HCT116 (cell line): Measurements from ENCODE around the gene CENATAC. TPM values are rescaled to one million over a fixed set of nuclear protein-coding genes. Genes with fewer than 3 reads are reported as not detected.

ENCODE experiments used
- ATAC-seq: fragments of 200-7000 bp; cut with Tn5 transposase; 2 replicates; pipeline ENCODE4 v1.9.1; 2020; ENCODE audit warnings: mild to moderate bottlenecking, moderate library complexity
- BruUV-seq: library from RNA; stranded (reverse); fragments of 400-500 nt; replicated peaks from 2 replicates; lab custom pipeline; 2021; lab: Mats Ljungman, UMichigan
- CTCF ChIA-PET: fragments of 300-600 bp; sonication (Branson Sonifier 250); formaldehyde crosslinking; loops from one replicate; lab custom pipeline; 2021; ENCODE audit warnings: antibody characterized with exemption; lab: Charles Lee
- POLR2A ChIA-PET: fragments of 300-600, 350-600 bp; sonication (Branson Sonifier 250); formaldehyde crosslinking; loops from one replicate; lab custom pipeline; 2021; ENCODE audit warnings: antibody characterized with exemption; lab: Charles Lee
- RAD21 ChIA-PET, 2 experiments: fragments of 300-600 bp; sonication (Branson Sonifier 250); formaldehyde crosslinking; loops; one replicate each; lab custom pipeline; 2023; ENCODE audit warnings: low total read pairs in 2 of 2; ENCODE audit not compliant: uncharacterized antibody in 2 of 2, unreplicated experiment in 2 of 2, low non-redundant PET in 1 of 2; lab: Charles Lee
- DNase-seq: peaks from one replicate; pipeline ENCODE4 v3.0.0-alpha.2; 2010; ENCODE audit warnings: low read depth, low spot score
- H2AFZ ChIP-seq: fragments of 200-600 bp; shearing (Covaris generic), sonication (generic); 2 replicates; pipeline ENCODE4 v1.6.1; 2017; ENCODE audit warnings: low read depth, mixed run types, mixed read lengths, antibody characterized with exemption, low read length; ENCODE audit not compliant: poor library complexity, severe bottlenecking
- H3K27ac ChIP-seq: 2 replicates; pipeline ENCODE4 v1.5.1; 2012; ENCODE audit warnings: low read depth, low read length
- H3K27me3 ChIP-seq: fragments of 200-600 bp; sonication (generic); 2 replicates; pipeline ENCODE4 v1.6.1; 2016; ENCODE audit warnings: mixed run types, low read length, mixed read lengths; ENCODE audit not compliant: insufficient read depth
- H3K36me3 ChIP-seq, 2 experiments: fragments of 200-500 bp in 1 of 2; fragments of 200-600 bp in 1 of 2; sonication (Bioruptor generic) in 1 of 2; sonication (generic) in 1 of 2; 2 replicates each; pipeline versions ENCODE4 v1.5.1 to v1.6.1; 2014 to 2016; ENCODE audit warnings: low read length in 2 of 2, inconsistent platforms in 1 of 2, mixed read lengths in 1 of 2, mixed run types in 1 of 2; ENCODE audit not compliant: insufficient read depth in 2 of 2, control insufficient read depth in 1 of 2
- H3K4me1 ChIP-seq, 2 experiments: fragments of 200-600 bp in 1 of 2; sonication (generic) in 1 of 2; 2 replicates each; pipeline versions ENCODE4 v1.5.1 to v1.6.1; 2012 to 2017; ENCODE audit warnings: low read length in 2 of 2, inconsistent platforms in 1 of 2, mild to moderate bottlenecking in 1 of 2, mixed read lengths in 1 of 2, mixed run types in 1 of 2, moderate library complexity in 1 of 2; ENCODE audit not compliant: insufficient read depth in 2 of 2, control insufficient read depth in 1 of 2
- H3K4me2 ChIP-seq: fragments of 200-600 bp; sonication (generic); 2 replicates; pipeline ENCODE4 v1.6.1; 2017; ENCODE audit warnings: mixed run types, low read length, mixed read lengths
- H3K4me3 ChIP-seq, 2 experiments: fragments of 200-600 bp in 1 of 2; sonication (generic) in 1 of 2; replicated peaks in 1 of 2; 2 replicates each; pipeline ENCODE4 v1.5.1; 2011 to 2016; ENCODE audit warnings: low read length in 2 of 2, control low read depth in 1 of 2, low read depth in 1 of 2, mild to moderate bottlenecking in 1 of 2, mixed read lengths in 1 of 2, mixed run types in 1 of 2
- H3K79me2 ChIP-seq: fragments of 200-600 bp; sonication (generic); 2 replicates; pipeline ENCODE4 v1.6.1; 2017; ENCODE audit warnings: mild to moderate bottlenecking, mixed run types, low read length, moderate library complexity, mixed read lengths; ENCODE audit not compliant: insufficient read depth
- H3K9ac ChIP-seq: fragments of 200-600 bp; sonication (generic); 2 replicates; pipeline ENCODE4 v1.6.1; 2016; ENCODE audit warnings: low read length, mixed read lengths
- H3K9me2 ChIP-seq: fragments of 200-600 bp; sonication (generic), shearing (Covaris generic); 2 replicates; pipeline ENCODE4 v1.6.1; 2017; ENCODE audit warnings: mixed run types, mild to moderate bottlenecking, moderate library complexity; ENCODE audit not compliant: insufficient read depth
- H3K9me3 ChIP-seq, 2 experiments: fragments of 200-500 bp in 1 of 2; fragments of 200-600 bp in 1 of 2; sonication (Bioruptor generic) in 1 of 2; sonication (generic) in 1 of 2; 2 replicates each; pipeline ENCODE4 v1.6.1; 2014 to 2017; ENCODE audit warnings: low read length in 2 of 2, mixed read lengths in 2 of 2, inconsistent platforms in 1 of 2, low read depth in 1 of 2, mild to moderate bottlenecking in 1 of 2, mixed run types in 1 of 2, moderate library complexity in 1 of 2; ENCODE audit not compliant: control insufficient read depth in 1 of 2, insufficient read depth in 1 of 2
- H4K20me1 ChIP-seq: fragments of 200-600 bp; sonication (generic), shearing (Covaris generic); 2 replicates; pipeline ENCODE4 v1.6.1; 2017; ENCODE audit warnings: mixed run types, mild to moderate bottlenecking, moderate library complexity; ENCODE audit not compliant: insufficient read depth
- ATF3 ChIP-seq: IDR thresholded peaks from 2 replicates; pipeline ENCODE4 v1.6.1; 2012
- CBX3 ChIP-seq: IDR thresholded peaks from 2 replicates; pipeline ENCODE4 v1.6.1; 2012; ENCODE audit warnings: low read depth
- CTCF ChIP-seq, 3 experiments: fragments of 200-600 bp in 1 of 3; sonication (generic) in 1 of 3; IDR thresholded peaks in 2 of 3; conservative IDR thresholded peaks in 1 of 3; 2 replicates each; pipeline ENCODE4 v1.5.1; 2012 to 2017; ENCODE audit warnings: low read depth in 2 of 3, low read length in 2 of 3, antibody characterized with exemption in 1 of 3, borderline replicate concordance in 1 of 3, control low read depth in 1 of 3, mild to moderate bottlenecking in 1 of 3, mixed read lengths in 1 of 3, mixed run types in 1 of 3, moderate library complexity in 1 of 3; ENCODE audit not compliant: insufficient read depth in 1 of 3
- EGR1 ChIP-seq: IDR thresholded peaks from 2 replicates; pipeline ENCODE4 v1.6.1; 2012; ENCODE audit warnings: low read depth
- ELF1 ChIP-seq: IDR thresholded peaks from 2 replicates; pipeline ENCODE4 v1.6.1; 2012; ENCODE audit warnings: low read depth, borderline replicate concordance
- EZH2 ChIP-seq: fragments of 200-600 bp; sonication (generic); IDR thresholded peaks from 2 replicates; pipeline ENCODE4 v1.6.1; 2017; ENCODE audit warnings: antibody characterized with exemption, mixed run types
- FOSL1 ChIP-seq: IDR thresholded peaks from 2 replicates; pipeline ENCODE4 v1.6.1; 2012; ENCODE audit warnings: low read depth
- JUND ChIP-seq: IDR thresholded peaks from 2 replicates; pipeline ENCODE4 v1.6.1; 2012
- POLR2A ChIP-seq: IDR thresholded peaks from 2 replicates; pipeline ENCODE4 v1.7.0; 2011; ENCODE audit warnings: borderline replicate concordance; ENCODE audit not compliant: insufficient read depth, insufficient read length; ENCODE audit errors: extremely low read depth
- POLR2AphosphoS5 ChIP-seq: IDR thresholded peaks from 2 replicates; pipeline ENCODE4 v1.6.1; 2011; ENCODE audit warnings: mild to moderate bottlenecking, low read depth, low read length, moderate library complexity
- RAD21 ChIP-seq: IDR thresholded peaks from 2 replicates; pipeline ENCODE4 v1.6.1; 2012; ENCODE audit warnings: low read depth, mild to moderate bottlenecking
- SIN3A ChIP-seq: IDR thresholded peaks from 2 replicates; pipeline ENCODE4 v1.6.1; 2012; ENCODE audit warnings: low read depth
- SP1 ChIP-seq: IDR thresholded peaks from 2 replicates; pipeline ENCODE4 v1.6.1; 2012; ENCODE audit warnings: low read depth
- SRF ChIP-seq: IDR thresholded peaks from 2 replicates; pipeline ENCODE4 v1.6.1; 2012; ENCODE audit warnings: low read depth
- YY1 ChIP-seq: IDR thresholded peaks from 2 replicates; pipeline ENCODE4 v1.6.1; 2011; ENCODE audit warnings: low read length, low read depth, moderate library complexity, mild to moderate bottlenecking; ENCODE audit not compliant: insufficient replicate concordance; ENCODE audit errors: extremely low read depth
- ZNF274 ChIP-seq: fragments of 200-500 bp; sonication (Bioruptor generic); IDR thresholded peaks from 2 replicates; pipeline ENCODE4 v1.6.1; 2014; ENCODE audit warnings: mild to moderate bottlenecking, low read depth, low read length, inconsistent platforms
- intact Hi-C: fragments of 100-400 bp; cut with micrococcal nuclease; formaldehyde crosslinking; loops from 2 replicates; pipeline ENCODE4 v1.10.0; 2022
- total RNA-seq: library from RNA; stranded (reverse); gene quantifications from one replicate; pipeline ENCODE4 v1.2.1, GENCODE V29; 2021; ENCODE audit not compliant: unreplicated experiment
- TF ChIP-seq, protein P1 (sequence below): IDR thresholded peaks from 2 replicates; pipeline ENCODE4 v1.6.1; 2012
- TF ChIP-seq, protein P2 (sequence below): IDR thresholded peaks from 2 replicates; pipeline ENCODE4 v1.6.1; 2011; ENCODE audit warnings: mild to moderate bottlenecking, low read length, moderate library complexity; ENCODE audit not compliant: insufficient replicate concordance; ENCODE audit errors: extremely low read depth
- TF ChIP-seq, protein P3 (sequence below): IDR thresholded peaks from 2 replicates; pipeline ENCODE4 v1.6.1; 2012; ENCODE audit warnings: low read depth

Gene CENATAC
- total RNA-seq, 1 experiment from 2014 or later: 28.9 TPM

- Histone ChIP-seq H3K9ac (no peak overlapping the region), H3K4me1 (peaks cover 5 to 34% of the 10 kb centered on the region in 2 experiments; a peak in 3 of 4 replicates), H3K4me2 (no peak overlapping the region), H3K79me2 (peaks cover 26% of the 10 kb centered on the region), H2AFZ (no peak overlapping the region), H3K27me3 (no peaks in the 10 kb centered on the region), H3K27ac (no peak overlapping the region), H3K9me3 (no peaks in the 10 kb centered on the region), H3K4me3 (no peak overlapping the region), H3K9me2 (no peaks in the 10 kb centered on the region), H3K36me3 (peaks cover 15 to 29% of the 10 kb centered on the region in 2 experiments; a peak in 2 of 4 replicates), H4K20me1 (no peaks in the 10 kb centered on the region)
- intact Hi-C loops: no loop called here
- ChIA-PET CTCF (no interaction called here), POLR2A (interaction anchor here (0.9 kb wide), 1 partner anchor 57 kb away, joined by 3 read pairs; no protein-coding TSS in a partner anchor), RAD21 (no interaction called here)
- BruUV-seq: no TSS peak
- no peak for TF ChIP-seq SP1
- TF ChIP-seq EZH2: no peak
- TF ChIP-seq ZNF274: no peak
- no peak for TF ChIP-seq ELF1
- TF ChIP-seq, protein P1, sequence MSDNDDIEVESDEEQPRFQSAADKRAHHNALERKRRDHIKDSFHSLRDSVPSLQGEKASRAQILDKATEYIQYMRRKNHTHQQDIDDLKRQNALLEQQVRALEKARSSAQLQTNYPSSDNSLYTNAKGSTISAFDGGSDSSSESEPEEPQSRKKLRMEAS: no peak
- no peak for TF ChIP-seq FOSL1
- TF ChIP-seq JUND: no peak
- no peak for TF ChIP-seq SRF
- TF ChIP-seq, protein P2, sequence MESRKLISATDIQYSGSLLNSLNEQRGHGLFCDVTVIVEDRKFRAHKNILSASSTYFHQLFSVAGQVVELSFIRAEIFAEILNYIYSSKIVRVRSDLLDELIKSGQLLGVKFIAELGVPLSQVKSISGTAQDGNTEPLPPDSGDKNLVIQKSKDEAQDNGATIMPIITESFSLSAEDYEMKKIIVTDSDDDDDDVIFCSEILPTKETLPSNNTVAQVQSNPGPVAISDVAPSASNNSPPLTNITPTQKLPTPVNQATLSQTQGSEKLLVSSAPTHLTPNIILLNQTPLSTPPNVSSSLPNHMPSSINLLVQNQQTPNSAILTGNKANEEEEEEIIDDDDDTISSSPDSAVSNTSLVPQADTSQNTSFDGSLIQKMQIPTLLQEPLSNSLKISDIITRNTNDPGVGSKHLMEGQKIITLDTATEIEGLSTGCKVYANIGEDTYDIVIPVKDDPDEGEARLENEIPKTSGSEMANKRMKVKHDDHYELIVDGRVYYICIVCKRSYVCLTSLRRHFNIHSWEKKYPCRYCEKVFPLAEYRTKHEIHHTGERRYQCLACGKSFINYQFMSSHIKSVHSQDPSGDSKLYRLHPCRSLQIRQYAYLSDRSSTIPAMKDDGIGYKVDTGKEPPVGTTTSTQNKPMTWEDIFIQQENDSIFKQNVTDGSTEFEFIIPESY: no peak
- no peak for TF ChIP-seq POLR2A
- TF ChIP-seq RAD21: no peak
- no peak for TF ChIP-seq ATF3
- no peak for TF ChIP-seq YY1
- TF ChIP-seq POLR2AphosphoS5: no peak
- no peak for TF ChIP-seq SIN3A
- TF ChIP-seq CTCF (IDR thresholded peaks at IDR 0.05 in 2 of 3, conservative IDR thresholded peaks at IDR 0.05 in 1 of 3; ENCODE audit: borderline replicate concordance in 1 of 3, insufficient read depth in 1 of 3, low read depth in 2 of 3, low read length in 2 of 3): no peak
- no peak for TF ChIP-seq CBX3
- no peak for TF ChIP-seq EGR1
- TF ChIP-seq, protein P3, sequence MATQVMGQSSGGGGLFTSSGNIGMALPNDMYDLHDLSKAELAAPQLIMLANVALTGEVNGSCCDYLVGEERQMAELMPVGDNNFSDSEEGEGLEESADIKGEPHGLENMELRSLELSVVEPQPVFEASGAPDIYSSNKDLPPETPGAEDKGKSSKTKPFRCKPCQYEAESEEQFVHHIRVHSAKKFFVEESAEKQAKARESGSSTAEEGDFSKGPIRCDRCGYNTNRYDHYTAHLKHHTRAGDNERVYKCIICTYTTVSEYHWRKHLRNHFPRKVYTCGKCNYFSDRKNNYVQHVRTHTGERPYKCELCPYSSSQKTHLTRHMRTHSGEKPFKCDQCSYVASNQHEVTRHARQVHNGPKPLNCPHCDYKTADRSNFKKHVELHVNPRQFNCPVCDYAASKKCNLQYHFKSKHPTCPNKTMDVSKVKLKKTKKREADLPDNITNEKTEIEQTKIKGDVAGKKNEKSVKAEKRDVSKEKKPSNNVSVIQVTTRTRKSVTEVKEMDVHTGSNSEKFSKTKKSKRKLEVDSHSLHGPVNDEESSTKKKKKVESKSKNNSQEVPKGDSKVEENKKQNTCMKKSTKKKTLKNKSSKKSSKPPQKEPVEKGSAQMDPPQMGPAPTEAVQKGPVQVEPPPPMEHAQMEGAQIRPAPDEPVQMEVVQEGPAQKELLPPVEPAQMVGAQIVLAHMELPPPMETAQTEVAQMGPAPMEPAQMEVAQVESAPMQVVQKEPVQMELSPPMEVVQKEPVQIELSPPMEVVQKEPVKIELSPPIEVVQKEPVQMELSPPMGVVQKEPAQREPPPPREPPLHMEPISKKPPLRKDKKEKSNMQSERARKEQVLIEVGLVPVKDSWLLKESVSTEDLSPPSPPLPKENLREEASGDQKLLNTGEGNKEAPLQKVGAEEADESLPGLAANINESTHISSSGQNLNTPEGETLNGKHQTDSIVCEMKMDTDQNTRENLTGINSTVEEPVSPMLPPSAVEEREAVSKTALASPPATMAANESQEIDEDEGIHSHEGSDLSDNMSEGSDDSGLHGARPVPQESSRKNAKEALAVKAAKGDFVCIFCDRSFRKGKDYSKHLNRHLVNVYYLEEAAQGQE: no peak
- ATAC-seq (no peak), DNase-seq (no peak)
Measured at GRCh38 chr11:119027561-119028345, 29.8 kb downstream of the CENATAC start.
